ENCODE data around the gene DMXL2.
"Not testable (repeated sequence)": the region's sequence is repeated elsewhere in the genome, so short reads cannot be mapped to it uniquely, and the experiment has no call there.

The DMXL2 gene

DNA sequence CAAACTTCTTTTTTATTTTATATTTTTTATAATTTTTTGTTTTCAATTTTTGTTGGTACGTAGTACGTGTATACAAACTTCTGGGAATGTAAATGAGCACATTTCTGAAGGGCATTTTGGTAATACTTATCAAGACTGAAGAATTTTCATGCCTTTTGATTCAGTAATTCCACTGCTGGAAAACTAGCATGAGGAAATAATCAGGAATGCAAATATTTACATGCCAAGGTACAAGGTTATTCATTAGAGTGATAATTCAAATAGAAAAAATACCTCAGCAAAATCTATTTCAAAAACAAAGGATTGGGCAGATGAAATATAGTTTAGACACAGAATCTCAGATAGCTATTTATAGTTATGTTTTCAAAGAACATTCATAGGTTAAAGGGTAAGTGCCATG lies 128.7 kb downstream of the DMXL2 start:
- no peak for DNase-seq (ENCODE audit: low read depth)

DNA sequence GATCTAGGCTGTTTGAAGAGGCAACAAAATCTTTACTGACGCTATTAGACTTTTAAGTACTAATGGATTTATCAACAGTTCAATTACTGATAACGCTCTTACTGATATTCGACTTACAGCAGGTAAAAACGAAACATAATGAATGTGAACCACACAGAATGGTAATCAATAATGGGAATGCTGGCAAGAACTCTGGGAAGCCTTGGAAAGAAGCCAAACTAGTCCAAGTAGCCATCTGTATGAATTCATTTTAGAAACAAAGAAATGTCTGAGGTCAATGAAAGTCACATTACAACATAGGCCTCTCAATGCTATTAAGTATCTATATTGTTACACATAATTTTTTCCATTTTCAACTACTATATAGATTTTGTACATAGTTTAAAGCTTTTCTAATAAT lies 130.0 kb downstream of the DMXL2 start:
- DNase-seq (ENCODE audit: low read depth): no peak

DNA sequence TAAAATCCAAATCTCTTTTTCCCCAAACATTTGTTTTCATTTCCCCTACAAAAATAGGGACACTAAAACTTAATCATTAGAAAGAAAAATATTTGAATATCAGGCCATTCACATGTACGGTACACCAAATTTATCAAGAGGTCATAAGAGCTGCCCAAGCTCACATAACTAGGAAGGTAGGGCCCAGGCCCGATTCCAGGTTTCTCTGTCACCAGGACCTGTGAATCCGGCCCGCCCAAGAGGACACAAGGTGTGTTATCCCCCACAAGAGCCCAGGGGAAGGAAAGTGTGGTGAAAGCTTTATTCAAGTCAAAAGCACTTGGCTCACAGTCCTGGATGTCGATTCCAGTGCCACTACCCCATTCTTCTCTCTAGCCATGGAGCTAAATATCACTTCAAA lies 130.6 kb downstream of the DMXL2 start:
- DNase-seq (ENCODE audit: low read depth): no peak

DNA sequence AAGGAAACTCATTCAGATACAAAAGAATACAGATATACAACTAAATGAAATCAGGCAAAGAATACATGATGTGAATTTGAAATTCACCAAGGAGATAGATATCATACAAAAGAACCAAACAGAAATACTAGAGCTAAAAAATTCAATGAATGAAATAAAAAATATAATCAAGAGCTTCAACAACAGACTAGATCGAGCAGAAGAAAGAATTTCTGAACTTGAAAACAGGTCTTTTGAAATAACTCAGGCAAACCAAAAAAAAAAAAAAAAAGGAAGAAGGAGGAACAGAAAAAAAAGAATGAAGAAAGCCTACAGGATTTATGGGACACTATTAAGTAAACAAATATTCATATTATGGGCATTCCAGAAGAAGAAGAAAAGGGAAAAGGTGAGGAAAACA lies 137.8 kb downstream of the DMXL2 start:
- no peak for DNase-seq (ENCODE audit: low read depth)

DNA sequence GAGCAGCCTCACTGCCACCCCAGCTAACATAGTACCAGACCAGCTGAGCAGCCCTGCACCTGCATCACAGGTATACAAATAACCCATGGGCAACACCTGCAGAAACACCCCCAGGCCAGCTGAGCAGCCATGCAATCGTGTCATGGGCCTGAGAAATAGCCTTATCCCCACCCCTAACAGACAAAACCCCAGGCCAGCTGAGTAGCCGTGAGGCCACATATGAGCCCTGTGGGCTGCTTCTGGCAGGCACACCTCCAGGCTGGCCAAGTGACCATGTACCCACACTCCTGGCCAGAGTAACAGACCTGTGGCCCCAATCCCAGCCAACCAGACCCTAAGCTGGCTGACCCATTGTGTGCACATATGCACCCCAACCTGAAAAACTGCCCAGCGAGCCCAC lies 138.6 kb downstream of the DMXL2 start:
- no peak for DNase-seq (ENCODE audit: low read depth)

DNA sequence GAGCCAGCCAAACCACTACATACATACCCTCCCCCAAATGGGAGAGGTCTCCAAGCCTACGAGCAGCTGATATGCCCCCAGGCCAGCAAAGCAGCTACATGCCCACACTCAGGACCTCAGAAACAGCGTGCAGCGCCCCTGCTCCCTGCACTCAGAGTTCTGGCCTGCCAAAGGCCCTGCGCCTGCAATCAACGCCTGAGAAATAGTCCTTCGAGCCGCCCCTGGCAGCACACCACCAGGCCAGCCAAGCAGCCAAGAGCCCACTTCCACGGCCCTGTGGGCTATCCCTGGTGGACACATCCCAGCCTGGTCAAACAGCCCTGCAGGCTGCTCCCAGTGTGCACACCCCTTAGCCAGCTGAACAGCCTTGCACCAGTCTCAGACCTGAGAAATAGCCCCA lies 139.1 kb downstream of the DMXL2 start:
- no peak for DNase-seq (ENCODE audit: low read depth)

DNA sequence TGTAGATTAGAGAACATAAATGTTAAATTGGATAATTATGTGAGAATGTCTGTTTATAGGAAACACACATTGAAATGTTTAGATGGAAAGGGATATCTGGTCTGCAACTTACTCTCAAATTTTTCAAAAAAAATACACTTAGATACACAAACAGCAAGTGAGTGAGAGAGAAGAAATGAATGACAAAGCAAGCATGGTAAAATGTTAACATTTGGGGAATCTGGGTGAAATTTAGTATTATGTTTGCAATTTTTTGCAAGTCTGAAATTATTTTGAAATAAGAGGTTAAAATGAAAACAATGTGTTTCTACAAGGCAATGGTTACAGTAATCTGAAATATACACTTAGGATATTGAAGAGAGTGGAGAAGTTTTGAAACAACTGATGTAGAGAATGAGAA lies 146.8 kb downstream of the DMXL2 start:
- DNase-seq (ENCODE audit: low read depth): no peak

DNA sequence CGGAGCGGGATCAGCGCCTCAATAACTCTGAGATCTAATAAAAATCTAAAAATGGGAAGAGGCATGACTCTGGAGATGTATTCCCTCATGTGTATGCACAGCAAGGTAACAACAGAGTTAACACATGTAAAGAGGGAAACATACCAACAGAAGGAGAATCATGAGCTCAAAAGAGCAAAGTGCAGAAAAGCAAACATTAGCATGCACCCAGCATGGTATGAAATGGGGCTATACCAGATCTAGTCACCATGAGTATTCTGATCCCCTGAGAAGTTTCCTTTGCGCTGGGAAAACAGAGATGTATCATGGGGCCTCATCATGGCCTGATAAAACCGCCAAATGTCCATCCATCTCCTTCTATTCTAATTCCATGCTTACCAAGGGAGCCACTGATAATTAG lies 152.1 kb downstream of the DMXL2 start:
- no peak for DNase-seq (ENCODE audit: low read depth)

DNA sequence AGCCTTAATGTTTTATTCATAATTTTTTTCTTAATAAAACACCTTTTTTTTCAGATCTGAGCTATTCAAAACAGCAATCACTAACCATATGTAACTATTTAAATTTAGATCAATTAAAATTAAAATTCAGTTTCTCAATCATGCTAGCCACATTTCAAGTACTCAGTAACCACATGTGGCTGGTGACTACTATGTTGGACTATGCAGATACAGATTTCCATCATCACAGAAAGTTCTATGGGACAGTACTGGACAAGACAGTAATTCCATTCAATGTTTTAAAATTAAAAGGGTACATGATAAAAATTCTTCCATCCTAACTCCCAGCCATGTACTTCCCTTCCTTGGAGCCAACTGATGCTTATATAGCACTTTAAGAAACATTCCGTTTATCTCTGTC lies 161.8 kb downstream of the DMXL2 start:
- DNase-seq (ENCODE audit: low read depth): no peak

DNA sequence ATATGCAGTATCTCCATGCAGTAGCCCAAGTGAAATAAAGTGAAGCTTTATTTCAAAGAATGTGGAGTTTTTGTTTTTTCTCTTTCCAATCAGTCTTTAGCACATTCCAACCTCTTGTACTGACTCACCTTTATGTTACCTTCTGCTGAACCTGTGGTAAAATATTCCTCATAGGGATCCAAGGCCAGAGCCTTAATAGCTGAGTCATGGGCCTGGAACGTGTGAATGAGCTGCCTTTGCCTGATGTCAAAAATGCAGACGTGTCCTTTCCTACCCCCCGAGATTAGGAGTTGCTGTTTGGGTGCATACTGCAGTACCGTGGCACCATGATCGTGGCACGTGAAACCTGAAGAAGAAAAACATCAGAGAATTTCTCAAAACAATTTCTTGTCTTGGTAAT lies 172.6 kb downstream of the DMXL2 start:
- no peak for DNase-seq (ENCODE audit: low read depth)

DNA sequence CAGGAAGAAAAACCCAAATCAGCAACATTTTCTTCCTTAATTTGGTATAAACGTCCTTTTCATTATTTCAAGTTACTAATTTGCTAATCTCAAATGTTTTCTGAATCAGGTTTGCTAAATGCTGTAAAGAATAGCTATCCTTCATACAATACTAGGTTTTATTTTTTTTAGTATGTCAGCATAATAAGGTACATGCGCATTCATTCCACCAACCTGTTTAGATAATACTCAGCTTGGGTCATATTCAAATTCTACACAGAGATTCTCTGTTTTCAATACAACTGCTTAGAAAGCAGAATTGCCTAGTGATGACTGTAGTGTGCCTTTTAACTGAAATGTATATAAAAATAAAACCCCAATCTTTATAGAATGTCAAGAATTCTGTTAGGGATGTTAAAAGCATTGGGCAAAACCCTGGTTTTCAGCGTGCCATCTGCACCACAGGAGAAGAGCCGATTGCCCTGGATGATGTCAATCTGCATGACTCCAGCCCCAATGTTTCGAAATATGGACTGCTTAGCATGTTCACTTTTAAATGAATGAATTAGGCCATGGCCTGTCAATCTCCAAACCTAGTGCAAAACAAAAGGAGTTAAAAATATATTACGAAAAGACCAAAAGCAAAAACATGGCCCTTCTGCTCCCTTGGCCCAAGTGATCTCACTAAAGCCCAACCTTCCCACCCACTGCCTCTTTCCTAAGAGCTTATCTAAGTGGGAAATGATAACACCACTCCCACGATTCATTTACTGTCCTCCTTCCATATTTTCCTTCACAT lies 173.8 kb downstream of the DMXL2 start:
- DNase-seq (ENCODE audit: low read depth): no peak

DNA sequence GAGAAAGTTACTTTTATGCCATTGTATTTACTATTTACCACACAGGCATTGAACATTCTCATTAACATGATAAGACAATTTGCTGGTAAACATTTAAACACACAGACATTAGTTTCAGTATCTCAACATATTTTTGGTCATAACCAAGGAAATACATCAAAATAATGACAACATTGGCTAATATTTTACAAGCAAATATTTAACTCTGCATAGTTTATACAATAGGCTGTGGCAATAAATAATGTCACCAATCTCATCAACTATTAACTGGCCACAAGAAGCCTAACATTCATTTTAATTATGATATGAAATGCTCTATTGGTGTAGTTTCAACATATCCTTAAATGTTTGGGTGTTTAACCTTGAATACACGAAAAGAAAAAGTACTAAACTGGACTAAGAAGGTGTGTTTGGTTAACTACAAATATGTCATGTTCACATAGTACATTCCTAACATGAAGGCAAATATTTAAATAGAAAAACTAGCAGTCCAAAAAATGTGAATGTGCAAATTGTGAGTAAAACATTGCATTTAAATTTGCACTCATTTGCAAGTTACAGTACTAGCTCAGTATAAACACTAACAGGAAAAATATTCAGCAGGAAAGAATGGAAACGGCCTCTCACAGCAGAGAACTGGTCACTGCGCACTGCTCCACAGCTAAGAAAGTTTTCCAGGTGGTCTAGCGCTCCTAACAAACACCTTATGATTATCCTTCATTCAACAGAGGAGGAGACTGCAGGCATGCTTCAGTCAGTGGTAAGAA lies 174.5 kb downstream of the DMXL2 start:
- no peak for DNase-seq (ENCODE audit: low read depth)

DNA sequence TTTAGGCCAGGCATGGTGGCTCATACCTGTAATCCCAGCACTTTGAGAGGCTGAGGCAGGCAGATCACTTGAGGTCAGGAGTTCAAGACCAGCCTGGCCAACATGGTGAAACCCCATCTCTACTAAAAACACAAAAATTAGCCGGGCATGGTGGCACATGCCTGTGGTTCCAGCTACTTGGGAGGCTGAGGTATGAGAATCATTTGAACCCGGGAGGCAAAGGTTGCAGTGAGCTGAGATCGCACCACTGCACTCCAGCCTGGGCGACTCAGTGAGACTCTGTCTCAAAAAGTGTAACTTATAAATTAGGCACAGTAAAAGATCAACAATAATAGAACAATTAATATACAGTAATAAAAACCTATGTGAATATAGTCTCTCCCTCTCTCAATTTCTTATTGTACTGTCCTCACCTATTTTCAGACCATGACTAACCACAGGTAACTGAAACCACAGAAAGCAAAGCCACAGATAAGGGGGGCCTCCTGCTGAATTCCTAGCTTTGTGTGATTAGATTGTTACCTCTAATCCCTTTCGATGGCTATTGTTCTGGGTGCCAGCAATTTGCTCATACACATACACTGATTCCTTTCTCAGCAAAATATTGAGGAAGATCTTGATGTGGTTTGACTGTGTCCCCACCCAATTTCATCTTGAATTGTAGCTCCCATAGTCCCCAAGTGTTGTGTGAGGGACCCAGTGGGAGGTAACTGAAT lies 176.4 kb downstream of the DMXL2 start:
- not testable (repeated sequence) for DNase-seq (ENCODE audit: low read depth)

DNA sequence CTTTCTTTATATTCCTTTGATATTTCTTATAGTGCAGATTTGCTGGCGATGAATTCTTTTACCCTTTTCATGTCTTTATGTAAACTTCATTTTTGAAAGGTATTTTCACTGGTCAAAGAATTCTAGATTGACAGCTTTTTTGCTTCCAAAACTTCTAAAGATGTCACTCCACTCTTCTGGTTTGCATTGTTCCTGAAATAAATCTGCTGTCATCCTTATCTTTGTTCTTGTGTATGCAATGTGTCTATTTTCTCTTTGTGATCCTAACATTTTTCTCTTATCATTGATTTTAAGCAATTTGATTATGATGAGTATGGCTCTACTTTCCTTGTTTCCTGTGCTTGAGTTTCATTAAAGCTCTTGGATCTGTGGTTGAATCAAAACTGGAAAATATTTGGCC lies 177.8 kb downstream of the DMXL2 start:
- DNase-seq (ENCODE audit: low read depth): no peak

DNA sequence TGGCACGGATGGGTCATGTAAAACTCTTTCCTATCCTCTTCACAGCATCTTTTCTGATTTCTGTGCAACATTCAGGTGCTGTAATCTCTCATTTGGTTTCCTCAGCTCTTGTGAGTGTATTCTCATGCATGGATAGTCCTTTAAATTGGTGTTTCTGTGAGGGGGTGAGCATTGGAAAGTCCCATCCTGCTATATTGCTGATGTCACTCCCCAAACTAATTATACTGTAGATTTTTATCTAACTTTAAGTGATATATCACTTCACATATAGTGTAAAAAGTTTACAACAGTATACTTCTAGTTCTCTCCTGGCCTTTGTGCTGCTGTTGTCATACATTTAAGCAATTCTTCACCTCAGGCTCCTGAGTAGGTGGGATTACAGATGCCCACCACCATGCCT lies 178.5 kb downstream of the DMXL2 start:
- no peak for DNase-seq (ENCODE audit: low read depth)

DNA sequence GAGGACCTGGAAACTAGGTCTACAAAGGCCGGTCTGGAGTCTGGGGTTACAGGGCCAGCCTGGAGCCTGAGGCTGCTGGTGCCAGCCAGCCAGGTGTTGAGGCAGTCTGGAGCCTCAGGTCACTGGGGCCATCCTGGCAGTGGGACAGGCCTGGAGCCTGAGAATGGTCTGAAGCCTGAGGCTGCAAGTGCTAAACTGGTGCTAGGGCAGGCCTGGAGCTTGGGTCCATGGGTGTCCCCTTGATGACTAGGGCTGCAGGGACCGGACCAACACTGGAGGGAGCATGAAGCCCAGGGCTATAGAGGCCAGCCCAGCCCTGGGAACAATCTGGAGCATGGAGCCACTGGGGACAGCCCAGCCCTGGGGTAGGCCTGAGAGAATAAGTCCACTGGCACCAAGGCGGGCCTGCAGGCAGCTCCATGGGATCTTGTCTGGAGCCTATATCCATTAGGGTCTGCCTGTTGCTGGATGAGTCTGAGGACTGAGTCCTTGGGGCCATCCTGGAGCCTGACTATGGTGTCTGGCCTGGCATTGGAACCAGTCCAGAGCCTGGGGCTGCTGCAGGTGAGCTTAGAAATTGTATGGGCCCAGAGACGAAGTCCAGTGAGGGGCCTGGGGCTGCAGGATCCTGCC lies 179.2 kb downstream of the DMXL2 start:
- no peak for DNase-seq (ENCODE audit: low read depth)

DNA sequence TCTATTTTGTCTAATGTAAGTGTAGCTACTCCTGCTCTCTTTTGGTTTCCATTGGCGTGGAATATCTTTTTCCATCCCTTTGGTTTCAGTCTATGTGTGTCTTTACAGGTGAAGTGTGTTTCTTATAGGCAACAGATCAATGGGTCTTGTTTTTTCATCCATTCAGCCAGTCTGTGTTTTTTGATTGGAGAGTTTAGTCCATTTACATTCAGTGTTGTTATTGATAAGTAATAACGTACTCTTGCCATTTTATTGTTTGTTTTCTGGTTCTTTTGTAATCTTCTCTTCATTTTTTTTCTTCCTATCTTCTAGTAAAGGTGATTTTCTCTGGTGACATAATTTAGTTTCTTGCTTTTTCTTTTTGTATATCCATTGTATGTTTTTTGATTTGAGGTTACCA lies 184.0 kb downstream of the DMXL2 start:
- DNase-seq (ENCODE audit: low read depth): no peak

DNA sequence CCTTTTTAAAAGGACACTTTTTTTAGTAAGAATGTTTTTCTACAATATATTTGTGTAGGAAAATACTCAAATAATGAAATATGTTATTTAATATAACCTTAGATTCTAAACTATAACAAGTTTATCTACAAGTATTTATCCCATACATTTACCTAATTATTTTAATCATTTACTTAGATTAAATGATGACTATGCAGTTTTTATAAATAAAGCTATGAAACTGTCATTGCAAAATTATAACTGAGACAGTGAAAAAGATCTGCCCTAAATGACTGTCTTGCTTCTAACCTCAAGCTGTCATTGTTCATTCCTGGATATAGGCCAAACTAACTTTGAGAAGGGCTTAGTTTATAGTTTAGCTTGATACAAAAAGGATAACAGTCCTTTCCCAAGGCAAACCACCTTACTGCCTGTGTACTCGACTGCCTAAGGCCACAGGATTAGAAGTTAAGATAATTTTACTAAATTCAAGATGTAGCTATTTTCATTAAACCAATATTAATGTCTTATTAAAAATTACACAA lies 197.0 kb downstream of the DMXL2 start:
- DNase-seq (ENCODE audit: low read depth): no peak

DNA sequence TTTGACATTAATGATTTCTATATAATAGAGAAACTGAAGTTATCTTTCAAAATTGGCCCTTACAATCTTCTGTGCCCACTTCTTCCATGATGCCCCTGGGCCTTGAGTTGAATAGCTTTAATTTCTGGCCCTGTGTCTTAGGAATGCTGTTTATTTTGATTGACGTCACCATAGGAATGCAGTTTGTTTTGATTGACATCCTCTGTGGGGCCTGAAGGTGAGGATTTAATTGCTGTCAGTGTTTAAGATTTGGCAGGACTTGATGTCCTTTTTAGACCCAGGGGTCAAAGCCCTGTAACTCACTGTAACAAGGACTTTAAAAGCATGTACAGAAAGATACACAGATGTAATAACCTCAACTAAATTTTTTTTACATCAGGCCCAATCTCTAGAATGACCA lies 197.8 kb downstream of the DMXL2 start:
- DNase-seq (ENCODE audit: low read depth): no peak

DNA sequence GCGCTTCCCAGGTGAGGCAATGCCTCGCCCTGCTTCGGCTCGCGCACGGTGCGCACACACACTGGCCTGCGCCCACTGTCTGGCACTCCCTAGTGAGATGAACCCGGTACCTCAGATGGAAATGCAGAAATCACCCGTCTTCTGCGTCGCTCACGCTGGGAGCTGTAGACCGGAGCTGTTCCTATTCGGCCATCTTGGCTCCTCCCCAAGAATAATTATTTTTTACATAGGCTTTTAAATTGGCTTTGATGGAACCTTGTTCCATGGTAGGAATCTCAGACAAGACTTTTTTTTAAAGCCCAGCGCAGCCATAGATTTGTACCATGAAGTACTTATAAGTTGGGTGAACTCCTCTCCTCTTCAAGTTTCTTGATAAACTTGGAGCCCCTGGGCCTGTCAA lies 199.5 kb downstream of the DMXL2 start:
- not testable (repeated sequence) for DNase-seq (ENCODE audit: low read depth)

DNA sequence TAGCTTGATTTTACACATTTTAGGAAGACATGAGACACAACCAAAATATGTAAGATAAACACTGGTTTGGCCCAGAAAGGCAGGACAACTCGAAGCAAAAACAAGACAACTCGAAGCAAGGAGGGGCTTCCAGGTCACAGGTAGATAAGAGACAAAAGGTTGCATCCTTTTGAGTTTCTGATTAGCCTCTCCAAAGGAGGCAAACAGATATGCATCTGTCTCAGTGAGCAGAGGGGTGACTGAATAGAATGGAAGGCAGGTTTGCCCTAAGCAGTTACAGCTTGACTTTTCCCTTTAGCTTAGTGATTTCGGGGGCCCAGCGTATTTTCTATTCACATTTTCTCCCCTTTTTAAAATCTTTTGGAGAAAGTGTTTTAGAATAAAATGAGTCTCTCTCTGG lies 206.4 kb downstream of the DMXL2 start:
- DNase-seq (ENCODE audit: low read depth): no peak

DNA sequence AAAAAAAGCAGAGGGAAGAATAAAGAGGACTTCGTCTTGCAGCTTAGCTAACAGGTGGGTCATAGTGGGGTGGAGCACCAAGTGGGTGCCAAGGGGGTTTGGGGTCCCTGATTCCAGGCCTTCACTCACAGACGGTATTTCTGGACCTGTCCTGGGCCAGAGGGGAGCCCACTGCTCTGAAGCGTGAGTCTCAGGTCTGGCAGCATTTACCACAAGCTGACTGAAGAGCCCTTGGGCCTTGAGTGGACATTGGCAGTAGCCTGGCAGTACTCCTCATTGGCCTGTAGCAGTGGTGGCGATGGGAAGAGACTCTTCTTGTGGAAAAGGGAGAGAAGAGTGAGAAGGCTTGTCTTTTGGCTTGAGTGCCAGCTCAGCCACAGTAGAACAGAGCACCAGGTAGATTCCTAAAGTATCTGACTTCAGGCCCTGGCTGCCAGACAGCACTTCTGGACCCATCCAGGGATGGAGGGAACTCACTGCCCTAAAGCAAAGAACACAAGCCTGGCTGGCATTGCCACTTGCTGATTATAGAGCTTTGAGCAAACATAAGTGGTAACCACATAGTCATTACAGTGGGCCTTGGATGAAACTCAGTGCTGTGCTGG lies 208.2 kb downstream of the DMXL2 start:
- no peak for DNase-seq (ENCODE audit: low read depth)

Data from stimulated activated CD8-positive, alpha-beta memory T cell treated with anti-CD3 and anti-CD28 coated beads, Interleukin-12 subunit alpha, Interleukin-12 subunit beta, amount 100 ng/mL, for 4 hours (primary cell).